A549 (cell line): ENCODE measurements around the gene CRMP1.

Experiments
- BHLHE40 ChIP-seq: IDR thresholded peaks from 2 replicates; pipeline ENCODE4 v1.6.1; 2012; ENCODE audit warnings: low read depth, low read length, inconsistent platforms
- CHD2 ChIP-seq: fragments of 150-350 bp; IDR thresholded peaks from 2 replicates; pipeline ENCODE4 v1.6.1; 2014; ENCODE audit warnings: low read length; ENCODE audit not compliant: partially characterized antibody
- ESRRA ChIP-seq: fragments of 150-350 bp; IDR thresholded peaks from 2 replicates; pipeline ENCODE4 v1.6.1; 2014; ENCODE audit warnings: mild to moderate bottlenecking, low read length, borderline replicate concordance
- HDAC2 ChIP-seq: fragments of 200-600 bp; sonication (generic); IDR thresholded peaks from 2 replicates; pipeline ENCODE4 v1.6.1; 2016
- HOXA7 ChIP-seq: fragments of 250-450 bp; sonication (Bioruptor Pico); IDR thresholded peaks from 2 replicates; pipeline ENCODE4 v1.5.0; 2020; ENCODE audit warnings: mild to moderate bottlenecking, moderate library complexity
- JUN ChIP-seq, 2 experiments: fragments of >200 bp; sonication (Bioruptor Twin); formaldehyde crosslinking; IDR thresholded peaks; 2 replicates in 1 of 2; 3 replicates in 1 of 2; pipeline ENCODE4 v1.6.1; 2016 to 2017
- PHF8 ChIP-seq: fragments of 200-600 bp; sonication (generic); IDR thresholded peaks from 2 replicates; pipeline ENCODE4 v1.6.1; 2016; ENCODE audit warnings: low read depth, mild to moderate bottlenecking, antibody characterized with exemption, moderate library complexity, borderline replicate concordance
- POLR2A ChIP-seq: IDR thresholded peaks from 2 replicates; pipeline ENCODE4 v1.6.1; 2012; ENCODE audit warnings: mild to moderate bottlenecking, low read length
- SMC3 ChIP-seq: fragments of >200 bp; sonication (Bioruptor Twin); formaldehyde crosslinking; IDR thresholded peaks from 3 replicates; pipeline ENCODE4 v1.6.1; 2018; ENCODE audit warnings: inconsistent platforms
- TF ChIP-seq, protein P1 (sequence below): fragments of >200 bp; sonication (Bioruptor Twin); formaldehyde crosslinking; IDR thresholded peaks from 3 replicates; pipeline ENCODE4 v1.5.1; 2016
- TF ChIP-seq, protein P2 (sequence below): fragments of 450-650 bp; IDR thresholded peaks from 2 replicates; pipeline ENCODE4 v1.6.1; 2014; ENCODE audit warnings: antibody characterized with exemption
- TF ChIP-seq, protein P3 (sequence below): fragments of 200-600 bp; sonication (generic); IDR thresholded peaks from 2 replicates; pipeline ENCODE4 v1.6.1; 2016; ENCODE audit warnings: antibody characterized with exemption, mild to moderate bottlenecking, moderate library complexity
- TF ChIP-seq, protein P4 (sequence below): IDR thresholded peaks from 2 replicates; pipeline ENCODE4 v1.6.1; 2012

DNA sequence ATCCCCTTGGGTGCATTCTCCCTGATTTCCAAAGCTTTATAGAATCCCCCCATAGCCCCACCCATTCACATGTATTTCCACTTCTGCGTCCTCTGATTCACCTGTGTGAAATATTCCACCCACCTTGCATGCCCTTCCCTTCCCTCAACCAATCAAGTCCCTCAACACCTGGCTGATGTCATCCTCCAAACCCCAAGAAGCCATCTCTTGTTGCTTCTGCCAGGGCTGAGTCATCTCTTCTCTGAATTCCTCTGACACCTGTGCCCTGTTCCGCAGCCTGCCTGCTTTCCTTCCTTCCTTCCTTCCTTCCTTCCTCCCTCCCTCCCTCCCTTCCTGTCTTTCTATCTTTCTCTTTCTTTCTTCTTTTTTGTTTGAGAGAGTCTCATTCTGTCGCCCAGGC is 9.9 kb downstream of the CRMP1 start:
- TF ChIP-seq HDAC2, result no peak
- no peak for TF ChIP-seq BHLHE40
- TF ChIP-seq, protein P1, sequence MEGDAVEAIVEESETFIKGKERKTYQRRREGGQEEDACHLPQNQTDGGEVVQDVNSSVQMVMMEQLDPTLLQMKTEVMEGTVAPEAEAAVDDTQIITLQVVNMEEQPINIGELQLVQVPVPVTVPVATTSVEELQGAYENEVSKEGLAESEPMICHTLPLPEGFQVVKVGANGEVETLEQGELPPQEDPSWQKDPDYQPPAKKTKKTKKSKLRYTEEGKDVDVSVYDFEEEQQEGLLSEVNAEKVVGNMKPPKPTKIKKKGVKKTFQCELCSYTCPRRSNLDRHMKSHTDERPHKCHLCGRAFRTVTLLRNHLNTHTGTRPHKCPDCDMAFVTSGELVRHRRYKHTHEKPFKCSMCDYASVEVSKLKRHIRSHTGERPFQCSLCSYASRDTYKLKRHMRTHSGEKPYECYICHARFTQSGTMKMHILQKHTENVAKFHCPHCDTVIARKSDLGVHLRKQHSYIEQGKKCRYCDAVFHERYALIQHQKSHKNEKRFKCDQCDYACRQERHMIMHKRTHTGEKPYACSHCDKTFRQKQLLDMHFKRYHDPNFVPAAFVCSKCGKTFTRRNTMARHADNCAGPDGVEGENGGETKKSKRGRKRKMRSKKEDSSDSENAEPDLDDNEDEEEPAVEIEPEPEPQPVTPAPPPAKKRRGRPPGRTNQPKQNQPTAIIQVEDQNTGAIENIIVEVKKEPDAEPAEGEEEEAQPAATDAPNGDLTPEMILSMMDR, result no peak
- no peak for TF ChIP-seq ESRRA
- no peak for TF ChIP-seq PHF8
- TF ChIP-seq, protein P2, sequence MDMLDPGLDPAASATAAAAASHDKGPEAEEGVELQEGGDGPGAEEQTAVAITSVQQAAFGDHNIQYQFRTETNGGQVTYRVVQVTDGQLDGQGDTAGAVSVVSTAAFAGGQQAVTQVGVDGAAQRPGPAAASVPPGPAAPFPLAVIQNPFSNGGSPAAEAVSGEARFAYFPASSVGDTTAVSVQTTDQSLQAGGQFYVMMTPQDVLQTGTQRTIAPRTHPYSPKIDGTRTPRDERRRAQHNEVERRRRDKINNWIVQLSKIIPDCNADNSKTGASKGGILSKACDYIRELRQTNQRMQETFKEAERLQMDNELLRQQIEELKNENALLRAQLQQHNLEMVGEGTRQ, result no peak
- TF ChIP-seq HOXA7 (CRISPR knock-in tag), result no peak
- TF ChIP-seq, protein P3, sequence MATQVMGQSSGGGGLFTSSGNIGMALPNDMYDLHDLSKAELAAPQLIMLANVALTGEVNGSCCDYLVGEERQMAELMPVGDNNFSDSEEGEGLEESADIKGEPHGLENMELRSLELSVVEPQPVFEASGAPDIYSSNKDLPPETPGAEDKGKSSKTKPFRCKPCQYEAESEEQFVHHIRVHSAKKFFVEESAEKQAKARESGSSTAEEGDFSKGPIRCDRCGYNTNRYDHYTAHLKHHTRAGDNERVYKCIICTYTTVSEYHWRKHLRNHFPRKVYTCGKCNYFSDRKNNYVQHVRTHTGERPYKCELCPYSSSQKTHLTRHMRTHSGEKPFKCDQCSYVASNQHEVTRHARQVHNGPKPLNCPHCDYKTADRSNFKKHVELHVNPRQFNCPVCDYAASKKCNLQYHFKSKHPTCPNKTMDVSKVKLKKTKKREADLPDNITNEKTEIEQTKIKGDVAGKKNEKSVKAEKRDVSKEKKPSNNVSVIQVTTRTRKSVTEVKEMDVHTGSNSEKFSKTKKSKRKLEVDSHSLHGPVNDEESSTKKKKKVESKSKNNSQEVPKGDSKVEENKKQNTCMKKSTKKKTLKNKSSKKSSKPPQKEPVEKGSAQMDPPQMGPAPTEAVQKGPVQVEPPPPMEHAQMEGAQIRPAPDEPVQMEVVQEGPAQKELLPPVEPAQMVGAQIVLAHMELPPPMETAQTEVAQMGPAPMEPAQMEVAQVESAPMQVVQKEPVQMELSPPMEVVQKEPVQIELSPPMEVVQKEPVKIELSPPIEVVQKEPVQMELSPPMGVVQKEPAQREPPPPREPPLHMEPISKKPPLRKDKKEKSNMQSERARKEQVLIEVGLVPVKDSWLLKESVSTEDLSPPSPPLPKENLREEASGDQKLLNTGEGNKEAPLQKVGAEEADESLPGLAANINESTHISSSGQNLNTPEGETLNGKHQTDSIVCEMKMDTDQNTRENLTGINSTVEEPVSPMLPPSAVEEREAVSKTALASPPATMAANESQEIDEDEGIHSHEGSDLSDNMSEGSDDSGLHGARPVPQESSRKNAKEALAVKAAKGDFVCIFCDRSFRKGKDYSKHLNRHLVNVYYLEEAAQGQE, result no peak
- TF ChIP-seq, protein P4, sequence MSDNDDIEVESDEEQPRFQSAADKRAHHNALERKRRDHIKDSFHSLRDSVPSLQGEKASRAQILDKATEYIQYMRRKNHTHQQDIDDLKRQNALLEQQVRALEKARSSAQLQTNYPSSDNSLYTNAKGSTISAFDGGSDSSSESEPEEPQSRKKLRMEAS, result no peak
- TF ChIP-seq CHD2, result no peak
- no peak for TF ChIP-seq JUN (IDR thresholded peaks at IDR 0.05)
- TF ChIP-seq POLR2A, result no peak
- no peak for TF ChIP-seq SMC3
